ENCODE results near the gene FRMD8.

Gene FRMD8

GRCh38 chr11:65416341-65416824 is 29.9 kb downstream of the FRMD8 start:
- DNase-seq, result peak; percentile 64

GRCh38 chr11:65416841-65417701 is 30.6 kb downstream of the FRMD8 start:
- DNase-seq, result no peak

- no peak for DNase-seq
Measured at GRCh38 chr11:65417702-65418430, 31.4 kb downstream of the FRMD8 start.

- no peak for DNase-seq
Measured at GRCh38 chr11:65418431-65418680, 31.9 kb downstream of the FRMD8 start.

GRCh38 chr11:65418681-65419459 is 32.4 kb downstream of the FRMD8 start:
- DNase-seq, result peak; percentile 96

- DNase-seq, result no peak
Measured at GRCh38 chr11:65419460-65419771, 33.0 kb downstream of the FRMD8 start.

- peak; percentile 70 for DNase-seq
Measured at GRCh38 chr11:65419772-65420481, 33.5 kb downstream of the FRMD8 start.

- DNase-seq, result no peak
Measured at GRCh38 chr11:65420506-65420905, 34.1 kb downstream of the FRMD8 start.

- DNase-seq, result peak; percentile 91
Measured at GRCh38 chr11:65420979-65421793, 34.7 kb downstream of the FRMD8 start.

- peak; percentile 97 for DNase-seq
Measured at GRCh38 chr11:65421794-65422632, 35.6 kb downstream of the FRMD8 start.

- peak; percentile 80 for DNase-seq
Measured at GRCh38 chr11:65422633-65423515, 36.4 kb downstream of the FRMD8 start, which contains the start of gene NEAT1. TSS of gene NEAT1 (plus strand) at chr11:65422798.

GRCh38 chr11:65423516-65424204 is 37.2 kb downstream of the FRMD8 start:
- DNase-seq, result no peak

- DNase-seq, result no peak
Measured at GRCh38 chr11:65424205-65425104, 38.0 kb downstream of the FRMD8 start.

- DNase-seq, result no peak
Measured at GRCh38 chr11:65425105-65425970, 38.9 kb downstream of the FRMD8 start.

- DNase-seq, result no peak
Measured at GRCh38 chr11:65425971-65426838, 39.8 kb downstream of the FRMD8 start.

All from NCI-H510A (cell line).